Ectodermal cell (in vitro differentiated cells): ENCODE results near the gene STPG4.
"Not testable (repeated sequence)": the region's sequence is repeated elsewhere in the genome, so short reads cannot be mapped to it uniquely, and the experiment has no call there.

Experiments
- H3K27ac ChIP-seq: 2 replicates; pipeline ENCODE4 v1.7.0; 2013; ENCODE audit warnings: mild to moderate bottlenecking, low read depth, low read length; ENCODE audit not compliant: insufficient read depth, poor library complexity, severe bottlenecking
- H3K27me3 ChIP-seq: 2 replicates; pipeline ENCODE4 v1.7.0; 2013; ENCODE audit warnings: mild to moderate bottlenecking, low read length; ENCODE audit not compliant: insufficient read depth, control insufficient read depth, poor library complexity, severe bottlenecking
- H3K36me3 ChIP-seq: one replicate; pipeline ENCODE4 v1.7.0; 2013; ENCODE audit warnings: low read length; ENCODE audit not compliant: control insufficient read depth, insufficient read depth
- H3K4me1 ChIP-seq: one replicate; pipeline ENCODE4 v1.7.0; 2013; ENCODE audit warnings: low read length; ENCODE audit not compliant: control insufficient read depth, insufficient read depth
- H3K4me3 ChIP-seq: 2 replicates; pipeline ENCODE4 v1.7.0; 2013; ENCODE audit warnings: low read depth, low read length, control low read depth; ENCODE audit not compliant: insufficient read depth
- H3K9me3 ChIP-seq: 2 replicates; pipeline ENCODE4 v1.7.0; 2013; ENCODE audit warnings: mild to moderate bottlenecking, low read length, moderate library complexity; ENCODE audit not compliant: control insufficient read depth
- WGBS, 2 experiments: methylation state at CpG; one replicate each; pipeline ENCODE4 v1.1.7; 2013; ENCODE audit warnings: missing lambda C conversion rate in 2 of 2; 5-methylcytosine and 5-hydroxymethylcytosine counted together

Gene STPG4

GRCh38 chr2:47109680-47110079 is 45.4 kb downstream of the STPG4 start:
- Histone ChIP-seq H3K9me3 (no peaks in the 10 kb centered on the region), H3K27ac (no peak overlapping the region), H3K4me1 (no peaks in the 10 kb centered on the region), H3K36me3 (no peaks in the 10 kb centered on the region), H3K27me3 (no peaks in the 10 kb centered on the region), H3K4me3 (no peak overlapping the region)
- 93 to 95% methylated on average over 5 of the region's 5 CpGs for WGBS, 2 experiments

GRCh38 chr2:47109007-47109375 is 46.1 kb downstream of the STPG4 start:
- Histone ChIP-seq H3K27ac (no peak overlapping the region), H3K9me3 (no peaks in the 10 kb centered on the region), H3K27me3 (no peaks in the 10 kb centered on the region), H3K4me1 (no peaks in the 10 kb centered on the region), H3K4me3 (no peak overlapping the region), H3K36me3 (no peaks in the 10 kb centered on the region)
- WGBS, 2 experiments: 86 to 97% methylated on average over 4 of the region's 4 CpGs

- WGBS, 2 experiments: 94% methylated on average over 17 to 18 of the region's 19 CpGs
- not testable (repeated sequence) for H3K27ac ChIP-seq, H3K4me1 ChIP-seq, H3K4me3 ChIP-seq, H3K36me3 ChIP-seq, H3K27me3 ChIP-seq, H3K9me3 ChIP-seq
Observed at GRCh38 chr2:47108267-47109006, 46.7 kb downstream of the STPG4 start.

- not testable (repeated sequence) for H3K9me3 ChIP-seq, H3K36me3 ChIP-seq, H3K27ac ChIP-seq, H3K27me3 ChIP-seq, H3K4me3 ChIP-seq, H3K4me1 ChIP-seq
- WGBS, 2 experiments: 97% methylated on average over 21 of the region's 21 CpGs
Observed at GRCh38 chr2:47107201-47107600, 47.9 kb downstream of the STPG4 start.

GRCh38 chr2:47106231-47106630 is 48.9 kb downstream of the STPG4 start:
- not testable (repeated sequence) for H3K9me3 ChIP-seq, H3K4me3 ChIP-seq, H3K4me1 ChIP-seq, H3K27me3 ChIP-seq, H3K36me3 ChIP-seq, H3K27ac ChIP-seq
- 97 to 98% methylated on average over 3 to 4 of the region's 4 CpGs for WGBS, 2 experiments

- H3K27ac ChIP-seq, H3K27me3 ChIP-seq, H3K36me3 ChIP-seq, H3K4me1 ChIP-seq, H3K4me3 ChIP-seq, H3K9me3 ChIP-seq: not testable (repeated sequence)
- WGBS, 2 experiments: 96 to 97% methylated on average over 14 of the region's 14 CpGs
Observed at GRCh38 chr2:47099712-47100111, 55.4 kb downstream of the STPG4 start.

GRCh38 chr2:47098953-47099352 is 56.2 kb downstream of the STPG4 start:
- 95% methylated on average over 4 of the region's 4 CpGs for WGBS, 2 experiments
- no peaks in the 10 kb centered on the region for H3K9me3 ChIP-seq
- H3K27me3 ChIP-seq: no peaks in the 10 kb centered on the region
- no peaks in the 10 kb centered on the region for H3K36me3 ChIP-seq
- peaks cover 7% of the 10 kb centered on the region for H3K4me1 ChIP-seq
- H3K4me3 ChIP-seq: no peak overlapping the region
- H3K27ac ChIP-seq: no peak overlapping the region

- H3K36me3 ChIP-seq: no peaks in the 10 kb centered on the region
- H3K4me3 ChIP-seq: no peak overlapping the region
- H3K27me3 ChIP-seq: no peaks in the 10 kb centered on the region
- H3K27ac ChIP-seq: no peak overlapping the region
- H3K9me3 ChIP-seq: no peaks in the 10 kb centered on the region
- peaks cover 7% of the 10 kb centered on the region for H3K4me1 ChIP-seq
- WGBS, 2 experiments: 93% methylated on average over 4 of the region's 4 CpGs
Observed at GRCh38 chr2:47097563-47097962, 57.5 kb downstream of the STPG4 start.

GRCh38 chr2:47096451-47096850 is 58.7 kb downstream of the STPG4 start:
- no peak overlapping the region for H3K4me3 ChIP-seq
- H3K36me3 ChIP-seq: no peaks in the 10 kb centered on the region
- WGBS, 2 experiments: 74% methylated on average over 3 to 4 of the region's 4 CpGs
- no peak overlapping the region for H3K27ac ChIP-seq
- H3K4me1 ChIP-seq: peaks cover 7% of the 10 kb centered on the region
- no peaks in the 10 kb centered on the region for H3K9me3 ChIP-seq
- H3K27me3 ChIP-seq: no peaks in the 10 kb centered on the region

GRCh38 chr2:47095349-47096020 is 59.6 kb downstream of the STPG4 start:
- Histone ChIP-seq H3K27me3 (no peaks in the 10 kb centered on the region), H3K36me3 (no peaks in the 10 kb centered on the region), H3K27ac (no peak overlapping the region), H3K9me3 (no peaks in the 10 kb centered on the region), H3K4me1 (peaks cover 7% of the 10 kb centered on the region), H3K4me3 (no peak overlapping the region)
- WGBS, 2 experiments: 93 to 96% methylated on average over 5 of the region's 5 CpGs
